ENCODE results near the gene MYPOP. TPM values are rescaled to one million over a fixed set of nuclear protein-coding genes. Genes with fewer than 3 reads are reported as not detected.

The MYPOP gene
- total and polyA plus RNA-seq, 2 of the 13 experiments (the other 11 are each of a cell fraction or from before 2014, with no cell fraction given): 2.3 to 2.7 TPM

DNA sequence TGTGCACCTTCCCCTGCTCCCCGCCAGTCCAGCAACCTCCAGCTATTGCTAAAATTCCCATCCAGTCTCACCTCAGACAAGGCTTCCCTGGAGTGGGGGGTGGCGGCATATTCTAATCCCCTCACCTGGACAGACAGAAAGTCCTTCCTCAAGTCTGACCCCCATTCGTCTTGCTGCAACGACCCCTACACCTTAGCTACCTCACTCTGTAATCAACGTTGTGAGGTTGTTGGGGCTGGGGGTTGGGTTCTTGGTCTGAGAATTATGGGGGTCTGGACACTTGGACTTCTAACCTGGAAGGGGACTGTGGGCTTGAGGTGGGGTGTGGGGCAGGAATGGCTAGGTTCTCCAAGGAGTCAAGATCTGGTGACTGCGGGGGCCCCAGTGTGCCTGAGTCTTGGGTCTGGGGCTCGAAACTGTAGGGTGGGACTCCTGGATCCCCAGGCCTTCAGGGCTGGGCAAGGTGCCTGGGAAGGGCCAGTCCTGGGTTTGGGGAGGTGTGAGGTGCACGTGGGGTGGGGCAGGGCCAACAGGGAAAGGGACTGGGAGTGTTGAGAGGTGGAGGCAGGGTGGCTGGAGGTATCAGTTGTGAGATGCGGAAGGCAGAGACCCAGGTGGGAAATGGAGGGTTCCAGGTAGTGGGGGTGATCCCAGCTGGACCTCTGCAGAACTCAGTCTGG lies 37.0 kb downstream of the MYPOP start (continued):
- TF ChIP-seq IRX3 (CRISPR knock-in tag; IDR thresholded peaks at IDR 0.05; ENCODE audit: borderline replicate concordance, low read depth): no peak
- no peak for TF ChIP-seq ESRRA (CRISPR knock-in tag; IDR thresholded peaks at IDR 0.05; ENCODE audit: low read depth)
- no peak for TF ChIP-seq GPN1 (CRISPR knock-in tag; IDR thresholded peaks at IDR 0.05; ENCODE audit: borderline replicate concordance)
- no peak for TF ChIP-seq PHF5A (CRISPR knock-in tag; IDR thresholded peaks at IDR 0.05; ENCODE audit: low read depth, unreplicated experiment)
- TF ChIP-seq ZNF496 (CRISPR knock-in tag; IDR thresholded peaks at IDR 0.05; ENCODE audit: insufficient replicate concordance): no peak
- no peak for TF ChIP-seq ZNF367 (CRISPR knock-in tag; IDR thresholded peaks at IDR 0.05; ENCODE audit: borderline replicate concordance)
- TF ChIP-seq, protein P1, sequence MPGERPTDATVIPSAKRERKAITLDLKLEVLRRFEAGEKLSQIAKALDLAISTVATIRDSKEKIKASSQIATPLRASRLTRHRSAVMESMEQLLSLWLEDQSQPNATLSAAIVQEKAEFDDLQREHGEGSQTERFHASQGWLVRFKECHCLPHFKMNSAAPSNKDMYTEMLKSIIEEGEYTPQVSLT (CRISPR knock-in tag; IDR thresholded peaks at IDR 0.05; ENCODE audit: borderline replicate concordance, low read depth): no peak
- TF ChIP-seq MTF1 (CRISPR knock-in tag; IDR thresholded peaks at IDR 0.05): no peak
- TF ChIP-seq, protein P2, sequence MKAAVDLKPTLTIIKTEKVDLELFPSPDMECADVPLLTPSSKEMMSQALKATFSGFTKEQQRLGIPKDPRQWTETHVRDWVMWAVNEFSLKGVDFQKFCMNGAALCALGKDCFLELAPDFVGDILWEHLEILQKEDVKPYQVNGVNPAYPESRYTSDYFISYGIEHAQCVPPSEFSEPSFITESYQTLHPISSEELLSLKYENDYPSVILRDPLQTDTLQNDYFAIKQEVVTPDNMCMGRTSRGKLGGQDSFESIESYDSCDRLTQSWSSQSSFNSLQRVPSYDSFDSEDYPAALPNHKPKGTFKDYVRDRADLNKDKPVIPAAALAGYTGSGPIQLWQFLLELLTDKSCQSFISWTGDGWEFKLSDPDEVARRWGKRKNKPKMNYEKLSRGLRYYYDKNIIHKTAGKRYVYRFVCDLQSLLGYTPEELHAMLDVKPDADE (CRISPR knock-in tag; IDR thresholded peaks at IDR 0.05): no peak
- TF ChIP-seq, protein P3, sequence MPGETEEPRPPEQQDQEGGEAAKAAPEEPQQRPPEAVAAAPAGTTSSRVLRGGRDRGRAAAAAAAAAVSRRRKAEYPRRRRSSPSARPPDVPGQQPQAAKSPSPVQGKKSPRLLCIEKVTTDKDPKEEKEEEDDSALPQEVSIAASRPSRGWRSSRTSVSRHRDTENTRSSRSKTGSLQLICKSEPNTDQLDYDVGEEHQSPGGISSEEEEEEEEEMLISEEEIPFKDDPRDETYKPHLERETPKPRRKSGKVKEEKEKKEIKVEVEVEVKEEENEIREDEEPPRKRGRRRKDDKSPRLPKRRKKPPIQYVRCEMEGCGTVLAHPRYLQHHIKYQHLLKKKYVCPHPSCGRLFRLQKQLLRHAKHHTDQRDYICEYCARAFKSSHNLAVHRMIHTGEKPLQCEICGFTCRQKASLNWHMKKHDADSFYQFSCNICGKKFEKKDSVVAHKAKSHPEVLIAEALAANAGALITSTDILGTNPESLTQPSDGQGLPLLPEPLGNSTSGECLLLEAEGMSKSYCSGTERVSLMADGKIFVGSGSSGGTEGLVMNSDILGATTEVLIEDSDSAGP (CRISPR knock-in tag; IDR thresholded peaks at IDR 0.05; ENCODE audit: borderline replicate concordance): 0 out of 2 replicates have a peak, but pooled peaks have one; percentile 3
- TF ChIP-seq, protein P4, sequence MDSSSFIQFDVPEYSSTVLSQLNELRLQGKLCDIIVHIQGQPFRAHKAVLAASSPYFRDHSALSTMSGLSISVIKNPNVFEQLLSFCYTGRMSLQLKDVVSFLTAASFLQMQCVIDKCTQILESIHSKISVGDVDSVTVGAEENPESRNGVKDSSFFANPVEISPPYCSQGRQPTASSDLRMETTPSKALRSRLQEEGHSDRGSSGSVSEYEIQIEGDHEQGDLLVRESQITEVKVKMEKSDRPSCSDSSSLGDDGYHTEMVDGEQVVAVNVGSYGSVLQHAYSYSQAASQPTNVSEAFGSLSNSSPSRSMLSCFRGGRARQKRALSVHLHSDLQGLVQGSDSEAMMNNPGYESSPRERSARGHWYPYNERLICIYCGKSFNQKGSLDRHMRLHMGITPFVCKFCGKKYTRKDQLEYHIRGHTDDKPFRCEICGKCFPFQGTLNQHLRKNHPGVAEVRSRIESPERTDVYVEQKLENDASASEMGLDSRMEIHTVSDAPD (CRISPR knock-in tag; IDR thresholded peaks at IDR 0.05): no peak
- TF ChIP-seq SMAD1 (CRISPR knock-in tag; IDR thresholded peaks at IDR 0.05; ENCODE audit: borderline replicate concordance, low read depth): no peak
- 0 out of 2 replicates have a peak, but pooled peaks have one; percentile 11 for TF ChIP-seq ZNF317 (CRISPR knock-in tag; IDR thresholded peaks at IDR 0.05)
- TF ChIP-seq KDM1A (CRISPR knock-in tag; IDR thresholded peaks at IDR 0.05): no peak
- TF ChIP-seq ZNF430 (CRISPR knock-in tag; IDR thresholded peaks at IDR 0.05): no peak
- TF ChIP-seq, protein P5, sequence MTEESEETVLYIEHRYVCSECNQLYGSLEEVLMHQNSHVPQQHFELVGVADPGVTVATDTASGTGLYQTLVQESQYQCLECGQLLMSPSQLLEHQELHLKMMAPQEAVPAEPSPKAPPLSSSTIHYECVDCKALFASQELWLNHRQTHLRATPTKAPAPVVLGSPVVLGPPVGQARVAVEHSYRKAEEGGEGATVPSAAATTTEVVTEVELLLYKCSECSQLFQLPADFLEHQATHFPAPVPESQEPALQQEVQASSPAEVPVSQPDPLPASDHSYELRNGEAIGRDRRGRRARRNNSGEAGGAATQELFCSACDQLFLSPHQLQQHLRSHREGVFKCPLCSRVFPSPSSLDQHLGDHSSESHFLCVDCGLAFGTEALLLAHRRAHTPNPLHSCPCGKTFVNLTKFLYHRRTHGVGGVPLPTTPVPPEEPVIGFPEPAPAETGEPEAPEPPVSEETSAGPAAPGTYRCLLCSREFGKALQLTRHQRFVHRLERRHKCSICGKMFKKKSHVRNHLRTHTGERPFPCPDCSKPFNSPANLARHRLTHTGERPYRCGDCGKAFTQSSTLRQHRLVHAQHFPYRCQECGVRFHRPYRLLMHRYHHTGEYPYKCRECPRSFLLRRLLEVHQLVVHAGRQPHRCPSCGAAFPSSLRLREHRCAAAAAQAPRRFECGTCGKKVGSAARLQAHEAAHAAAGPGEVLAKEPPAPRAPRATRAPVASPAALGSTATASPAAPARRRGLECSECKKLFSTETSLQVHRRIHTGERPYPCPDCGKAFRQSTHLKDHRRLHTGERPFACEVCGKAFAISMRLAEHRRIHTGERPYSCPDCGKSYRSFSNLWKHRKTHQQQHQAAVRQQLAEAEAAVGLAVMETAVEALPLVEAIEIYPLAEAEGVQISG (CRISPR knock-in tag; IDR thresholded peaks at IDR 0.05): no peak
- TF ChIP-seq MIER2 (CRISPR knock-in tag; IDR thresholded peaks at IDR 0.05): no peak
- peak; percentile 52; the same call in 1 of the 2 replicates for TF ChIP-seq ZBTB7A (CRISPR knock-in tag; IDR thresholded peaks at IDR 0.05)
- no peak for TF ChIP-seq CREB1 (IDR thresholded peaks at IDR 0.05)
- no peak for TF ChIP-seq CREB1 (CRISPR knock-in tag; IDR thresholded peaks at IDR 0.05)
